ENCODE data around the gene RMDN2.

DNA sequence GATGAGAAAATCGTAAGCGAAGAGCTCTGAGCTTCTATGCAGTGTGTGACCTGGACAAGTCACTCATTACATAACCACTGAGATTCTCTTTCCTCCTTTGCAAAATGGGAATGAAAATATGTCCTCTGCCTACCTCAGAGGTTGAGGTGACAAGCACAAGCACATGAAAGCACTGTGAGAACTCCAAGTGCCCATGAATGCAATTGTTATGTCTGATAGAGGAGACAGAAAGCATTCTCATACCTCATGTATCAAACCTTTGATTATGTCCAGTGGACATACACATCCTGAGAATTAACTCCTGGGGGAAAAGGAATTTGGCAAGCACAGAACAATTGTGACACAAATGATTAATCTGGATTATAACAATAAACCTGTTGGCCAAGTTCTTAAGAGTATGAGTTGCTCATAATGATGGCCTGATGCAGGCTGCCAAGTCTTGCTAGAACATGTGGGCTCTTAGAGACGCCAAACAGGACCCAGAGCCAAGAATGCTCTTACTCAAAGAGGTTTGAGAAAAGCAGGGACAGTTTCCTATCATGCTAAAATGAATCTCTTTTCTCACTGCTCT is 8.5 kb upstream of the RMDN2 start:
- TF ChIP-seq NR3C1 (CRISPR knock-in tag; conservative IDR thresholded peaks at IDR 0.05; ENCODE audit: low read depth) (no peak), ELF4 (CRISPR knock-in tag; IDR thresholded peaks at IDR 0.05; ENCODE audit: low read depth) (no peak), RELA (CRISPR knock-in tag; IDR thresholded peaks at IDR 0.05; ENCODE audit: borderline replicate concordance) (no peak), ZNF138 (CRISPR knock-in tag; conservative IDR thresholded peaks at IDR 0.05) (no peak), MXD4 (CRISPR knock-in tag; IDR thresholded peaks at IDR 0.05; ENCODE audit: borderline replicate concordance) (no peak)
- TF ChIP-seq, protein P1, sequence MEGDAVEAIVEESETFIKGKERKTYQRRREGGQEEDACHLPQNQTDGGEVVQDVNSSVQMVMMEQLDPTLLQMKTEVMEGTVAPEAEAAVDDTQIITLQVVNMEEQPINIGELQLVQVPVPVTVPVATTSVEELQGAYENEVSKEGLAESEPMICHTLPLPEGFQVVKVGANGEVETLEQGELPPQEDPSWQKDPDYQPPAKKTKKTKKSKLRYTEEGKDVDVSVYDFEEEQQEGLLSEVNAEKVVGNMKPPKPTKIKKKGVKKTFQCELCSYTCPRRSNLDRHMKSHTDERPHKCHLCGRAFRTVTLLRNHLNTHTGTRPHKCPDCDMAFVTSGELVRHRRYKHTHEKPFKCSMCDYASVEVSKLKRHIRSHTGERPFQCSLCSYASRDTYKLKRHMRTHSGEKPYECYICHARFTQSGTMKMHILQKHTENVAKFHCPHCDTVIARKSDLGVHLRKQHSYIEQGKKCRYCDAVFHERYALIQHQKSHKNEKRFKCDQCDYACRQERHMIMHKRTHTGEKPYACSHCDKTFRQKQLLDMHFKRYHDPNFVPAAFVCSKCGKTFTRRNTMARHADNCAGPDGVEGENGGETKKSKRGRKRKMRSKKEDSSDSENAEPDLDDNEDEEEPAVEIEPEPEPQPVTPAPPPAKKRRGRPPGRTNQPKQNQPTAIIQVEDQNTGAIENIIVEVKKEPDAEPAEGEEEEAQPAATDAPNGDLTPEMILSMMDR (IDR thresholded peaks at IDR 0.05) = no peak
- TF ChIP-seq, protein P2, sequence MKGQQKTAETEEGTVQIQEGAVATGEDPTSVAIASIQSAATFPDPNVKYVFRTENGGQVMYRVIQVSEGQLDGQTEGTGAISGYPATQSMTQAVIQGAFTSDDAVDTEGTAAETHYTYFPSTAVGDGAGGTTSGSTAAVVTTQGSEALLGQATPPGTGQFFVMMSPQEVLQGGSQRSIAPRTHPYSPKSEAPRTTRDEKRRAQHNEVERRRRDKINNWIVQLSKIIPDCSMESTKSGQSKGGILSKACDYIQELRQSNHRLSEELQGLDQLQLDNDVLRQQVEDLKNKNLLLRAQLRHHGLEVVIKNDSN (CRISPR knock-in tag; IDR thresholded peaks at IDR 0.05) = no peak
